ENCODE measurements around the gene PRPH2. TPM values are rescaled to one million over a fixed set of nuclear protein-coding genes. Genes with fewer than 3 reads are reported as not detected.

The PRPH2 gene
- total RNA-seq, 4 donors from 2014 or later, result 0.16 TPM; not detected in 3

DNA sequence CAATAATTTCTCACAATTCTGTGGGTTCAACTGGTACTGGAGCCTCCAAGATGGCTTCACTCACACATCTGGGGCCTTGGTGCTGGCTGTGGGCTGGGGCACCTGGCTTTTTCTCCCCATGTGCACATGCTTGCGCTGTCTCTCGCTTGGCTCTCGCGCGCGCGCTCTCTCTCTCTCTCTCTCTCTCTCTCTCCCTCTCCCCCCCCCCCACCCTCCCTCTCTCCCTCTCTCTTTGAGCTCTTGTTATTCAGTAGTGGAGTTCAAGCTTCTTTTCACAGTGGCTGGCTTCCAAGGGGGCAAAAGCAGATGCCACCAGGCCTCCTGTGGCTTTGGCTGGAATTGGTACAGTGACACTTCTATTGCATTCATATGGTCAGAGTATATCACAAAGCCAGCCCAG lies 34.3 kb upstream of the PRPH2 start:
- no peak overlapping the region for H3K4me3 ChIP-seq (ENCODE audit: low read depth, poor library complexity, severe bottlenecking)
- 94 to 96% methylated on average over 7 of the region's 7 CpGs for WGBS, 2 donors
- DNase-seq (ENCODE audit: low spot score in 2 of 2), result no peak
- TF ChIP-seq POLR2A (IDR thresholded peaks at IDR 0.05) (no peak), CTCF (IDR thresholded peaks at IDR 0.05) (no peak)
- intact Hi-C loops (cut with DNase I; ENCODE audit: low total_unique reads), result no loop called here

GRCh38 chr6:42754759-42755158 lies 32.4 kb upstream of the PRPH2 start:
- no peak for DNase-seq (ENCODE audit: low spot score in 2 of 2)
- WGBS, 2 donors, result 97 to 98% methylated on average over 5 of the region's 5 CpGs
- TF ChIP-seq POLR2A (IDR thresholded peaks at IDR 0.05) (no peak), CTCF (IDR thresholded peaks at IDR 0.05) (no peak)
- H3K4me3 ChIP-seq (ENCODE audit: low read depth, poor library complexity, severe bottlenecking), result no peak overlapping the region
- intact Hi-C loops (cut with DNase I; ENCODE audit: low total_unique reads), result no loop called here

- TF ChIP-seq CTCF (IDR thresholded peaks at IDR 0.05), result no peak
- TF ChIP-seq POLR2A (IDR thresholded peaks at IDR 0.05), result no peak
- no peak for DNase-seq (ENCODE audit: low spot score in 2 of 2)
- no peak overlapping the region for H3K4me3 ChIP-seq (ENCODE audit: low read depth, poor library complexity, severe bottlenecking)
- intact Hi-C loops (cut with DNase I; ENCODE audit: low total_unique reads), result no loop called here
- 72 to 73% methylated on average over 3 of the region's 3 CpGs for WGBS, 2 donors
Measured at GRCh38 chr6:42751055-42751454, 28.7 kb upstream of the PRPH2 start.

GRCh38 chr6:42748203-42748898 lies 26.0 kb upstream of the PRPH2 start:
- intact Hi-C loops (cut with DNase I; ENCODE audit: low total_unique reads), result no loop called here
- DNase-seq (ENCODE audit: low spot score in 2 of 2), result no peak
- 50% methylated on average over 8 of the region's 8 CpGs for WGBS, 2 donors
- no peak overlapping the region for H3K4me3 ChIP-seq (ENCODE audit: low read depth, poor library complexity, severe bottlenecking)
- TF ChIP-seq POLR2A (IDR thresholded peaks at IDR 0.05) (no peak), CTCF (IDR thresholded peaks at IDR 0.05) (no peak)

GRCh38 chr6:42746463-42747391 lies 24.3 kb upstream of the PRPH2 start:
- peak overlapping the region; percentile 61 for H3K4me3 ChIP-seq (ENCODE audit: low read depth, poor library complexity, severe bottlenecking)
- 1% methylated on average over 52 to 55 of the region's 55 CpGs for WGBS, 2 donors
- peak; percentile 85 to 96 for DNase-seq (ENCODE audit: low spot score in 2 of 2)
- TF ChIP-seq POLR2A (IDR thresholded peaks at IDR 0.05), result no peak
- intact Hi-C loops (cut with DNase I; ENCODE audit: low total_unique reads), result no loop called here

All from lower leg skin (tissue), 4 donors.